Karpas-422 (cell line): ENCODE data around the gene GTF2B. TPM values are rescaled to one million over a fixed set of nuclear protein-coding genes. Genes with fewer than 3 reads are reported as not detected.
A peak's percentile ranks its signal among the peaks of the same experiment; 100 is the strongest.
"Not testable (repeated sequence)": the region's sequence is repeated elsewhere in the genome, so short reads cannot be mapped to it uniquely, and the experiment has no call there.

Experiments used
- DNase-seq: peaks from one replicate; pipeline ENCODE4 v3.0.0-alpha.2; 2015
- H2AFZ ChIP-seq: fragments of 200-600 bp; sonication (generic); 2 replicates; pipeline ENCODE4 v1.6.1; 2014; ENCODE audit warnings: antibody characterized with exemption, low read length, mixed read lengths
- H3K27ac ChIP-seq: fragments of 200-600 bp; sonication (generic); 2 replicates; pipeline ENCODE4 v1.5.1; 2014; ENCODE audit warnings: mild to moderate bottlenecking, low read length, moderate library complexity
- H3K27me3 ChIP-seq: fragments of 200-600 bp; sonication (generic); 2 replicates; pipeline ENCODE4 v1.6.1; 2014; ENCODE audit warnings: low read length, mixed read lengths
- H3K36me3 ChIP-seq: fragments of 200-600 bp; sonication (generic); 2 replicates; pipeline ENCODE4 v1.6.1; 2014; ENCODE audit warnings: low read length, mixed read lengths; ENCODE audit not compliant: insufficient read depth
- H3K4me1 ChIP-seq: fragments of 200-600 bp; sonication (generic); 2 replicates; pipeline ENCODE4 v1.6.1; 2014; ENCODE audit warnings: mild to moderate bottlenecking, low read length, mixed read lengths
- H3K4me2 ChIP-seq: fragments of 200-600 bp; sonication (generic); 2 replicates; pipeline ENCODE4 v1.6.1; 2014; ENCODE audit warnings: low read length, low read depth, mild to moderate bottlenecking; ENCODE audit not compliant: poor library complexity, severe bottlenecking
- H3K4me3 ChIP-seq: fragments of 200-600 bp; sonication (generic); 2 replicates; pipeline ENCODE4 v1.5.1; 2014; ENCODE audit warnings: mild to moderate bottlenecking, antibody characterized with exemption, low read length, mixed read lengths
- H3K79me2 ChIP-seq: fragments of 200-600 bp; sonication (generic); 2 replicates; pipeline ENCODE4 v1.6.1; 2014; ENCODE audit warnings: mild to moderate bottlenecking, low read length, mixed read lengths
- H3K9ac ChIP-seq: fragments of 200-600 bp; sonication (generic); 2 replicates; pipeline ENCODE4 v1.6.0; 2014; ENCODE audit warnings: low read length
- H3K9me2 ChIP-seq: fragments of 200-600 bp; sonication (generic), shearing (Covaris generic); replicated peaks from 2 replicates; pipeline ENCODE4 v1.6.0; 2014; ENCODE audit warnings: mild to moderate bottlenecking, low read length, moderate library complexity; ENCODE audit not compliant: insufficient read depth
- H3K9me3 ChIP-seq: fragments of 300-700, 200-600 bp; sonication (generic); 2 replicates; pipeline ENCODE4 v1.6.1; 2014; ENCODE audit warnings: low read length, mixed read lengths
- H4K20me1 ChIP-seq: fragments of 200-600 bp; sonication (generic); 2 replicates; pipeline ENCODE4 v1.6.1; 2014; ENCODE audit warnings: mild to moderate bottlenecking, antibody characterized with exemption, low read length, low read depth; ENCODE audit not compliant: insufficient read depth
- total RNA-seq: library from RNA; depleted of rRNA; stranded (reverse); fragments of >200 nt; shearing (Covaris generic); gene quantifications from 2 replicates; pipeline ENCODE4 v1.2.3, GENCODE V29; 2014; ENCODE audit warnings: low replicate concordance; rRNA removed

The GTF2B gene, protein sequence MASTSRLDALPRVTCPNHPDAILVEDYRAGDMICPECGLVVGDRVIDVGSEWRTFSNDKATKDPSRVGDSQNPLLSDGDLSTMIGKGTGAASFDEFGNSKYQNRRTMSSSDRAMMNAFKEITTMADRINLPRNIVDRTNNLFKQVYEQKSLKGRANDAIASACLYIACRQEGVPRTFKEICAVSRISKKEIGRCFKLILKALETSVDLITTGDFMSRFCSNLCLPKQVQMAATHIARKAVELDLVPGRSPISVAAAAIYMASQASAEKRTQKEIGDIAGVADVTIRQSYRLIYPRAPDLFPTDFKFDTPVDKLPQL
- total RNA-seq, result 47.7 and 71.0 TPM in 2 replicates

DNA sequence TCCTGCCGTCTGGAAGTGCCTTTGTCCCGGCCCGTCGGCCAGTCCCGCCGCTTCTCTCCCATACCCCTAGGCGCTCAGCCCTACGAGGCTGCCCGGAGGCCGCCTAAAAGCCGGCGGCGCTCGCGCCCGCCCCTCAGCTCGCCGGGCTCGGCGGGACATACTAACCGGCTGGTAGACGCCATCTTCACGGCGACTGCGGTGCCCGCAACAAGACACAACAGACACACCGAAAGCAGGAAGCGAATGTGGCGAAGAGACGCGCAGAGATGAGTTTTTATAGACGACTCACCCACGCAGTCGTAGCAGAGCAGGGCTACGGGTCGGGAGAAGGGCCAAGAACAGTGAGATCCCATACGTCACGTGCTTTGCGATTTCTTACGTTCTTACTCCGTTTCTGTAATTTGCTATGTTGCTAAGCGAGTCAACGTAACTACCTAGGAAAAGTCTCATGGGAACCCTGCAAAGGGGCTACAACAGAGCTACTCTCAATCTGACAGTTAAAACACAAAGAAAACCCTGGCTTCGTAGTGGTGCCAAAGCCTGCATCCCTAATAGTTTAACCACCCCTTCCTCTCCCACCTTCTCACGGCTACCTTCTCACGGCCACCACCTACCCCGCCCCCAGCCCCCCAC is at the start of gene GTF2B:
Gene GTF2B, minus strand, starts transcription at position 250 of the 633 bp plus-strand sequence. Its CDS starts 68 bp downstream, at position 182.
- Histone ChIP-seq H3K4me3 (peak within 1 kb of the TSS; percentile 86), H3K4me1 (peaks cover 27% of the 10 kb centered on the region), H3K9ac (peak within 1 kb of the TSS; percentile 84), H3K9me2 (no peaks in the 10 kb centered on the region), H3K27me3 (no peaks in the 10 kb centered on the region), H2AFZ (peak within 1 kb of the TSS; percentile 24), H3K27ac (no peak within 1 kb of the TSS), H3K36me3 (peaks cover 11% of the 10 kb centered on the region), H4K20me1 (peaks cover 9% of the 10 kb centered on the region; the same call in 1 of the 2 replicates), H3K79me2 (peaks cover 46% of the 10 kb centered on the region), H3K9me3 (no peaks in the 10 kb centered on the region), H3K4me2 (peak within 1 kb of the TSS; percentile 80)
- DNase-seq, result peak; percentile 99

- H3K4me3 ChIP-seq, H3K27me3 ChIP-seq, H3K4me1 ChIP-seq, H3K79me2 ChIP-seq, H4K20me1 ChIP-seq, H3K9me2 ChIP-seq, H2AFZ ChIP-seq, H3K9me3 ChIP-seq, DNase-seq, H3K9ac ChIP-seq, H3K27ac ChIP-seq, H3K4me2 ChIP-seq: not testable (repeated sequence)
- H3K36me3 ChIP-seq, result peaks cover 63% of the 10 kb centered on the region
These were observed 47.2 kb upstream of the GTF2B start for GRCh38 chr1:88938528-88938927.

DNA sequence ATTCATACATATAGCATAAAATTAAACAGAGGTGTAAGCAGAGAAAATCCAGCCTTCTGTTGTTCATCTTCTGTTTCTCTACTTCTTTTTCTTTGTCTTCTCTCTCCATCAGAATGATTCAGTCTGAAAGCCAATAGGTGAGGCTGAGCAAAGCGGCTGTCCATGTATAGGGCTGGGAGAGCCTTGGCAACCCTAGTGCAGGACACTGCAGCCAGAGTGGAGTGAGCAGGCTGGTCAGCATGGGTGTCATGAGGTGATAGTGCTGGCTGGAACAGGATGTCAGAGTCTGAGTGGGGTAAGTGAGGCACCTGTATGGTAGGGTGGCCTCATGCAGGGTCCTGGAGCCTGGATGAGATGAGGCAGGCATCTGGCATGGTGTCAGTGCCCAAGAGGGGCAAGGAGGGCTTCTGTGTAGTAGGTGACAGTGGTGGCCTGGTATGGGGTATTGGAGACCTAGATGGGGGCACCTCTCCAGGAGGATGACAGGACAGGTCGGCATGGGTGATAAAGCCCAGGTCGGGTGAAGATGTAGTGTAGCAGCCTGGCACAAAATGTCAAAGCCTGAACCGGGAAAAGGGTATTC is 45.5 kb upstream of the GTF2B start:
- Histone ChIP-seq H4K20me1 (no peaks in the 10 kb centered on the region), H3K36me3 (peaks cover 54% of the 10 kb centered on the region), H2AFZ (no peak overlapping the region), H3K9me2 (no peaks in the 10 kb centered on the region), H3K79me2 (no peaks in the 10 kb centered on the region), H3K27me3 (no peaks in the 10 kb centered on the region), H3K27ac (no peak overlapping the region), H3K4me2 (no peak overlapping the region), H3K4me1 (no peaks in the 10 kb centered on the region), H3K4me3 (no peak overlapping the region), H3K9me3 (no peaks in the 10 kb centered on the region), H3K9ac (no peak overlapping the region)
- DNase-seq, result no peak

DNA sequence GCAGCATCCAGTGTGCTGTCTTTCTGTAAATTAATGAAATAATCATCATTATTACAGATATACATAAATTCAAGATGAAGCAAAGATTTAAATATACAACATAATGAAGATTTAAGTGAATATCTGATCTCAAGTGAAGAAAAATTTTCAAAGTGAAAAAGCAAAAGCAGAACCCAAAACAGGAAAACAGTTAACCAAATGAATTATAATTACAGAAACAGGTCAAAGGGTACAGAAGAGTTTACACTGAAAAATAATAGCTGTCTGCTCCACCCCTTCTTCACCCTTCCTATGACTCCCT is 44.8 kb upstream of the GTF2B start:
- no peak overlapping the region for H3K4me2 ChIP-seq
- DNase-seq, result no peak
- no peaks in the 10 kb centered on the region for H3K27me3 ChIP-seq
- no peaks in the 10 kb centered on the region for H3K9me2 ChIP-seq
- H3K9ac ChIP-seq, result no peak overlapping the region
- no peak overlapping the region for H2AFZ ChIP-seq
- H3K4me3 ChIP-seq, result no peak overlapping the region
- H4K20me1 ChIP-seq, result no peaks in the 10 kb centered on the region
- H3K27ac ChIP-seq, result no peak overlapping the region
- H3K79me2 ChIP-seq, result no peaks in the 10 kb centered on the region
- peaks cover 49% of the 10 kb centered on the region for H3K36me3 ChIP-seq
- H3K9me3 ChIP-seq, result no peaks in the 10 kb centered on the region
- H3K4me1 ChIP-seq, result no peaks in the 10 kb centered on the region

- H3K79me2 ChIP-seq, result no peaks in the 10 kb centered on the region
- no peaks in the 10 kb centered on the region for H3K4me1 ChIP-seq
- DNase-seq, result peak; percentile 72
- no peaks in the 10 kb centered on the region for H3K9me2 ChIP-seq
- H3K9me3 ChIP-seq, result no peaks in the 10 kb centered on the region
- H4K20me1 ChIP-seq, result no peaks in the 10 kb centered on the region
- no peak overlapping the region for H2AFZ ChIP-seq
- H3K36me3 ChIP-seq, result peaks cover 44% of the 10 kb centered on the region
- H3K27me3 ChIP-seq, result no peaks in the 10 kb centered on the region
- no peak overlapping the region for H3K4me2 ChIP-seq
- no peak overlapping the region for H3K4me3 ChIP-seq
- H3K27ac ChIP-seq, result no peak overlapping the region
- no peak overlapping the region for H3K9ac ChIP-seq
These were observed 44.3 kb upstream of the GTF2B start for GRCh38 chr1:88935522-88936222.

DNA sequence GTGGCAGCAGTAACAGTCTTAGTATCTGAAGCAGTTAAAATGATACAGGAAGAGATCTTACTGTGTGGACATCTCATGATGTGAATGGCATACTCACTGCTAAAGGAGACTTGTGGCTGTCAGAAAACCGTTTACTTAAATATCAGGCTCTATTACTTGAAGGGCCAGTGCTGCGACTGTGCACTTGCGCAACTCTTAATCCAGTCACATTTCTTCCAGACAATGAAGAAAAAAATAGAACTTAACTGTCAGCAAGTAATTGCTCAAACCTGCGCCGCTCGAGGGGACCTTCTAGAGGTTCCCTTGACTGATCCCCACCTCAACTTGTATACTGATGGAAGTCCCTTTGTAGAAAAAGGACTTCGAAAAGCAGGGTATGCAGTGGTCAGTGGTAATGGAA is 38.8 kb upstream of the GTF2B start:
- not testable (repeated sequence) for H3K9me2 ChIP-seq, H3K27me3 ChIP-seq, H3K4me1 ChIP-seq, H3K27ac ChIP-seq, H4K20me1 ChIP-seq, H3K79me2 ChIP-seq, H3K9ac ChIP-seq, H3K4me2 ChIP-seq, H3K4me3 ChIP-seq, DNase-seq, H2AFZ ChIP-seq, H3K9me3 ChIP-seq
- H3K36me3 ChIP-seq, result peaks cover 20% of the 10 kb centered on the region

- no peaks in the 10 kb centered on the region for H3K79me2 ChIP-seq
- H3K9me2 ChIP-seq, result no peaks in the 10 kb centered on the region
- H3K36me3 ChIP-seq, result peaks cover 47% of the 10 kb centered on the region
- no peak for DNase-seq
- no peaks in the 10 kb centered on the region for H3K4me1 ChIP-seq
- H3K9ac ChIP-seq, result no peak overlapping the region
- no peak overlapping the region for H3K27ac ChIP-seq
- H3K4me3 ChIP-seq, result no peak overlapping the region
- no peak overlapping the region for H3K4me2 ChIP-seq
- H3K9me3 ChIP-seq, result peaks cover 5% of the 10 kb centered on the region; the same call in 1 of the 2 replicates
- no peaks in the 10 kb centered on the region for H4K20me1 ChIP-seq
- H3K27me3 ChIP-seq, result no peaks in the 10 kb centered on the region
- no peak overlapping the region for H2AFZ ChIP-seq
These were observed 31.9 kb upstream of the GTF2B start for GRCh38 chr1:88923224-88923623.

GRCh38 chr1:88922214-88922613 is 30.8 kb upstream of the GTF2B start:
- Histone ChIP-seq H3K36me3 (peaks cover 47% of the 10 kb centered on the region), H2AFZ (no peak overlapping the region), H3K79me2 (no peaks in the 10 kb centered on the region), H3K4me3 (no peak overlapping the region), H3K9me2 (no peaks in the 10 kb centered on the region), H3K9ac (no peak overlapping the region), H3K4me2 (no peak overlapping the region), H3K9me3 (peaks cover 11% of the 10 kb centered on the region), H4K20me1 (no peaks in the 10 kb centered on the region), H3K4me1 (no peaks in the 10 kb centered on the region), H3K27me3 (no peaks in the 10 kb centered on the region), H3K27ac (no peak overlapping the region)
- DNase-seq, result no peak
